Ishikawa (cell line): Measurements from ENCODE around the gene MMS19.

Source experiments
- CEBPB ChIP-seq: IDR thresholded peaks from 2 replicates; pipeline ENCODE4 v1.6.1; 2012
- CREB1 ChIP-seq: IDR thresholded peaks from 2 replicates; pipeline ENCODE4 v1.6.1; 2012; ENCODE audit warnings: low read depth
- EGR1 ChIP-seq: IDR thresholded peaks from 2 replicates; pipeline ENCODE4 v1.6.1; 2012
- EP300 ChIP-seq: IDR thresholded peaks from 2 replicates; pipeline ENCODE4 v1.6.1; 2012; ENCODE audit warnings: borderline replicate concordance
- FOXM1 ChIP-seq: IDR thresholded peaks from 2 replicates; pipeline ENCODE4 v1.6.1; 2012; ENCODE audit warnings: low read depth, borderline replicate concordance
- MAX ChIP-seq: IDR thresholded peaks from 2 replicates; pipeline ENCODE4 v1.6.1; 2012
- NFIC ChIP-seq: IDR thresholded peaks from 2 replicates; pipeline ENCODE4 v1.6.1; 2012
- RAD21 ChIP-seq: IDR thresholded peaks from 2 replicates; pipeline ENCODE4 v1.6.1; 2012; ENCODE audit warnings: low read depth
- TAF1 ChIP-seq: IDR thresholded peaks from 2 replicates; pipeline ENCODE4 v1.6.1; 2012; ENCODE audit warnings: low read depth, mild to moderate bottlenecking
- TCF12 ChIP-seq: IDR thresholded peaks from 2 replicates; pipeline ENCODE4 v1.6.1; 2012; ENCODE audit warnings: low read depth
- TEAD4 ChIP-seq: IDR thresholded peaks from 2 replicates; pipeline ENCODE4 v1.6.1; 2012
- YY1 ChIP-seq: IDR thresholded peaks from 2 replicates; pipeline ENCODE4 v1.6.1; 2012; ENCODE audit warnings: low read depth
- ZBTB7A ChIP-seq: IDR thresholded peaks from 2 replicates; pipeline ENCODE4 v1.6.1; 2012; ENCODE audit warnings: low read depth
- TF ChIP-seq, protein P1 (sequence below): IDR thresholded peaks from 2 replicates; pipeline ENCODE4 v1.6.1; 2012
- TF ChIP-seq, protein P2 (sequence below): IDR thresholded peaks from 2 replicates; pipeline ENCODE4 v1.6.1; 2012; ENCODE audit warnings: low read depth, mild to moderate bottlenecking

MMS19 gene

GRCh38 chr10:97494151-97494550 is 4.1 kb downstream of the MMS19 start:
- TF ChIP-seq CREB1: no peak
- no peak for TF ChIP-seq TEAD4
- TF ChIP-seq NFIC: no peak
- no peak for TF ChIP-seq RAD21
- no peak for TF ChIP-seq TCF12
- TF ChIP-seq YY1: no peak
- no peak for TF ChIP-seq TAF1
- no peak for TF ChIP-seq CEBPB
- TF ChIP-seq ZBTB7A: no peak
- no peak for TF ChIP-seq EGR1
- no peak for TF ChIP-seq EP300
- TF ChIP-seq, protein P1, sequence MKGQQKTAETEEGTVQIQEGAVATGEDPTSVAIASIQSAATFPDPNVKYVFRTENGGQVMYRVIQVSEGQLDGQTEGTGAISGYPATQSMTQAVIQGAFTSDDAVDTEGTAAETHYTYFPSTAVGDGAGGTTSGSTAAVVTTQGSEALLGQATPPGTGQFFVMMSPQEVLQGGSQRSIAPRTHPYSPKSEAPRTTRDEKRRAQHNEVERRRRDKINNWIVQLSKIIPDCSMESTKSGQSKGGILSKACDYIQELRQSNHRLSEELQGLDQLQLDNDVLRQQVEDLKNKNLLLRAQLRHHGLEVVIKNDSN: no peak
- TF ChIP-seq FOXM1: no peak
- no peak for TF ChIP-seq MAX

- TF ChIP-seq TCF12: no peak
These were observed 7.6 kb downstream of the MMS19 start for GRCh38 chr10:97490592-97490991.

- no peak for TF ChIP-seq MAX
- no peak for TF ChIP-seq TAF1
- TF ChIP-seq YY1: no peak
- TF ChIP-seq CREB1: no peak
- TF ChIP-seq EP300: no peak
- TF ChIP-seq, protein P2, sequence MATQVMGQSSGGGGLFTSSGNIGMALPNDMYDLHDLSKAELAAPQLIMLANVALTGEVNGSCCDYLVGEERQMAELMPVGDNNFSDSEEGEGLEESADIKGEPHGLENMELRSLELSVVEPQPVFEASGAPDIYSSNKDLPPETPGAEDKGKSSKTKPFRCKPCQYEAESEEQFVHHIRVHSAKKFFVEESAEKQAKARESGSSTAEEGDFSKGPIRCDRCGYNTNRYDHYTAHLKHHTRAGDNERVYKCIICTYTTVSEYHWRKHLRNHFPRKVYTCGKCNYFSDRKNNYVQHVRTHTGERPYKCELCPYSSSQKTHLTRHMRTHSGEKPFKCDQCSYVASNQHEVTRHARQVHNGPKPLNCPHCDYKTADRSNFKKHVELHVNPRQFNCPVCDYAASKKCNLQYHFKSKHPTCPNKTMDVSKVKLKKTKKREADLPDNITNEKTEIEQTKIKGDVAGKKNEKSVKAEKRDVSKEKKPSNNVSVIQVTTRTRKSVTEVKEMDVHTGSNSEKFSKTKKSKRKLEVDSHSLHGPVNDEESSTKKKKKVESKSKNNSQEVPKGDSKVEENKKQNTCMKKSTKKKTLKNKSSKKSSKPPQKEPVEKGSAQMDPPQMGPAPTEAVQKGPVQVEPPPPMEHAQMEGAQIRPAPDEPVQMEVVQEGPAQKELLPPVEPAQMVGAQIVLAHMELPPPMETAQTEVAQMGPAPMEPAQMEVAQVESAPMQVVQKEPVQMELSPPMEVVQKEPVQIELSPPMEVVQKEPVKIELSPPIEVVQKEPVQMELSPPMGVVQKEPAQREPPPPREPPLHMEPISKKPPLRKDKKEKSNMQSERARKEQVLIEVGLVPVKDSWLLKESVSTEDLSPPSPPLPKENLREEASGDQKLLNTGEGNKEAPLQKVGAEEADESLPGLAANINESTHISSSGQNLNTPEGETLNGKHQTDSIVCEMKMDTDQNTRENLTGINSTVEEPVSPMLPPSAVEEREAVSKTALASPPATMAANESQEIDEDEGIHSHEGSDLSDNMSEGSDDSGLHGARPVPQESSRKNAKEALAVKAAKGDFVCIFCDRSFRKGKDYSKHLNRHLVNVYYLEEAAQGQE: no peak
- TF ChIP-seq RAD21: no peak
- TF ChIP-seq ZBTB7A: no peak
- no peak for TF ChIP-seq FOXM1
- TF ChIP-seq TCF12: no peak
- TF ChIP-seq, protein P1: no peak
- TF ChIP-seq CEBPB: no peak
- no peak for TF ChIP-seq EGR1
These were observed 12.5 kb downstream of the MMS19 start for GRCh38 chr10:97485647-97486281.

GRCh38 chr10:97483921-97484320 is 14.3 kb downstream of the MMS19 start:
- TF ChIP-seq YY1: no peak
- TF ChIP-seq CEBPB: no peak
- no peak for TF ChIP-seq EGR1
- TF ChIP-seq FOXM1: no peak
- no peak for TF ChIP-seq TAF1

- no peak for TF ChIP-seq TAF1
- TF ChIP-seq, protein P1: no peak
- TF ChIP-seq, protein P2: no peak
- TF ChIP-seq YY1: no peak
- no peak for TF ChIP-seq FOXM1
- TF ChIP-seq CEBPB: no peak
- no peak for TF ChIP-seq TCF12
- TF ChIP-seq TEAD4: no peak
- no peak for TF ChIP-seq EGR1
- TF ChIP-seq MAX: no peak
- no peak for TF ChIP-seq CREB1
- TF ChIP-seq RAD21: no peak
- TF ChIP-seq ZBTB7A: no peak
- no peak for TF ChIP-seq EP300
- no peak for TF ChIP-seq NFIC
These were observed 14.7 kb downstream of the MMS19 start for GRCh38 chr10:97483506-97483905.
